GM18508 (cell line): ENCODE measurements around the gene RASL11B.

ENCODE experiments used
- ATAC-seq: cut with Tn5 transposase; IDR thresholded peaks from one replicate; pipeline ENCODE4 v1.9.1; 2021; ENCODE audit warnings: moderate number of reproducible peaks; ENCODE audit not compliant: insufficient read depth, unreplicated experiment

The RASL11B gene

DNA sequence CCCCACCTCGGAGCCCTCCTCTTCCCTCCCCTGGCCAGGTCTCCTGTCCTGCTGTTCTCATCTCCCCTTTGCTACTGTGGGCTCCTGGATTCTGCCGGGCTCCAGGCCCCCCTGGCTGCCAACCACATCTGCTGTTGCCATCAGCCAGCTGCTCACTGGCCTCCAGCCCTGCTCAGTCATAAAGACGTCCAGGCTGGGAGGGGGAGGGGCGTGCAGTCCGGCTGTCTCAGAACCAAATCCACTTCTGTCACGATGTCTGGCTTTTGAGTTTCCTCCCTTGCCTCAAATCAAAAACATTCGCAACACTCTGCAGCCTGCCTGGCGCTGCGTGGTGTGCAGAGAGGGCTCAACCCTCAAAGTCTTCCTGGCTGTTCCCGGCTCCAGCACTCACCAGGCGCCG lies 7.1 kb downstream of the RASL11B start:
- ATAC-seq: no peak

DNA sequence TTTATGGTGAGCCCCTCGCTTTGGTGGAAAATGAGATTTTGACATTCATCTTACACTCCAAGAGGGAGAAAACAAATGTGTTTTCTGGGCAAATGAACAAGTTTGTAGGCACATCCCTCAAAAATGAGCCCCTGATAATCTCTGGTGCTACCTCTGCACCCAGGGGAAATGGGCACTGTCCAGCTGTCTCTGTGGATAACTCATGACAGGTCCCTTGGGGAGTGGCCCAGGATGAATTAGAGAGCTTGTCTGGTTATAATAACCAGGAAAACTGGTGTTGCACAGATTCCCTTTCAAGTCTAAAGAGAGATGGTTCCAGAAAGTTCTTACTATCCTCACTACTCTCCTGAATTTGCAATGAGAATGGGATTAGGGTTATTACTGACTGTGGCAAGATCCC lies 7.5 kb downstream of the RASL11B start:
- no peak for ATAC-seq

DNA sequence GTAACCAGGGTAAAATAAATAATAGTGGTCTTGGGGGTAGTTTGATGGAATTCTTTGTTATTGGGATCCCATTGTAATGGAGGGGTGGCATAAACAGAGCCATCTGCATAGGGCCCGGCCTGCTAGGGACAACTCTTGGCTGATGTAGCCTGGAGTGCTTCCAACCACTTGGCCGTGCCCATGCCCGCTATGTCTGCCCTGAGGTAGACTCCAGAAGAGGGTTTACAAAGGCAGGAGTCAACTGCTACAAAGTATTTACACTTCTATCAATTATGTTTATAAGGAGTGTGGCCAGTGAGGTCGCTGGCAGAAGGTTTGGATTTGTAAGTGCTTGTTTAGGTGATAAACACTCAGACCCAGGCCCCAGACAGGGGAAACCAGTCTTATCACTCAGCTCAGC lies 8.1 kb downstream of the RASL11B start:
- no peak for ATAC-seq

DNA sequence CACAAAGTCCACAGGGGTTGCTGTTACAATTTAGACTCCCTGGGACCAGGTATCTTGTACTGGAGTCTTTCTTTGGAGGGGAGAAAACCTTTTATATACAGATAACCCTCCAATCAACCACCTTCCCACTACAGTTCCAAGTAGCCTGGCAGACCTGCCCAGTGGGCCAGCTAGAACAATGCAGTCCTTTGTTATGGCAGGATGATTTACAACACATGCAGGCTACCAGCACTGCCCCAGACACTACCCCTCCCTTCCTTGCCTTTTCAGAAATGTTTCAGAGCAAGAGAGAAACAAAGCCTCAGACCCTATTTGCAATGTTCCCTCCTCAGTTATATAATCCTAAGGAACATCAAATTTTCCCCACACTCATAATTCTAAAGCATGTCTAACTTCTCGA lies 11.1 kb downstream of the RASL11B start:
- ATAC-seq: no peak

DNA sequence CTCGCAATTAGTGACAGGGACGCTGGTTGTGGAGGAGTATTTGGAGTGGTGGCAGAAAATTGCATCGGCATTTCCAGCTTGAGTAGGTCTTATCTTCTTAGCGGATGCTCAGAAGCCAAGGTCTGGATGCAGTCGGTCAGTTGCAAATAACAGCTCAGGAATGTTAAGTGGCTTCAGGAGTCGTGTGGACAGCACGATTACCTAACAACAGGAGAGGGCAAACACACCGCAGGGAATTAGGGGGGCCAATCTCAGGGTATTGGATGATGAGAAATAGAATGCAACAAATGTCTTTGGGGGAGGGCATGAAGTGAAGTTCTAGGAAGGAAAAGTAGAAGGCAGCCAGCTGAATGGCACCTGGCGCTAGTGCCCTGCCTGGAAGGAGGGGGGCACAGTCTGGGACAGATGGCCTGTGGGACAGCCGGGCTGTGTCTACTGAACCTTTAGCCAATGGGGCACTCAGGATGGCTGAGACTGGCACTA lies 11.8 kb downstream of the RASL11B start:
- ATAC-seq: no peak

DNA sequence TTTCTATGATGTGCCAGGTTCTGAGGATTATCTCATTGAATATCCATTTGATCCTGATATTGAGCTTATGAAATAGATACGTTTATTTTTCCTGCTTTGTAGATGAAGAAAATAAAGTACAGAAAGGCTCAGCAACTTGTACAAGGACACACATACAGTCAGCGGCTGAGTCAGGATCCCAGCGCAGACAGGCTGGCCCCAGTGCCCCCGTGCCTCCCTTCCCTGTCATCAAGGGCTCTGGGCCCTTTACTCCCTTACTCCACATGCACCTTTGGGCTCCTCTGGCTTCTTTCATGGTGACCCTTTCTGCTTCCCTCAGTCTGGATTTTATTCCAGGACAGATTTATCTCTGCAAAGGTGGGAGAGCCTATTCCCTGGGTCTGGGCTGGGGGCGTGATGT lies 12.8 kb downstream of the RASL11B start:
- no peak for ATAC-seq

DNA sequence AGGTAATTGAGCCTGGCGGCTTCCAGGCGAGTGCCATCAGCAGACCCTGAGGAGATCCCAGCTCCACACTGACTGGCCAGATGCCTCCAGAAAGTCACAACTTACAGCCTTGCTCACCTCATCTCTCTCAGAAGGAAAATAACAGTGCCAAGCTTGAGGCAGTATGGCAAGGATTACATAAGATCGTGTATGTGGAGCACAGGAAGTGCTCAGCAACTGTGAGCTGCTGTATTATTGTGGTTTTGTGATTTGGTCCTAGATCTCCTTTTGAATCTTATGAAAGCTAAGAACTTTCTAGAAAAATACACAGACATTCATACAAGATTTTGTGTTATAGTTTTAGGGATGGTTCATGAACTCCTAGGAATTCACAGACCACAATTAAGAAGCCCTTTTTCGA lies 14.0 kb downstream of the RASL11B start:
- no peak for ATAC-seq

DNA sequence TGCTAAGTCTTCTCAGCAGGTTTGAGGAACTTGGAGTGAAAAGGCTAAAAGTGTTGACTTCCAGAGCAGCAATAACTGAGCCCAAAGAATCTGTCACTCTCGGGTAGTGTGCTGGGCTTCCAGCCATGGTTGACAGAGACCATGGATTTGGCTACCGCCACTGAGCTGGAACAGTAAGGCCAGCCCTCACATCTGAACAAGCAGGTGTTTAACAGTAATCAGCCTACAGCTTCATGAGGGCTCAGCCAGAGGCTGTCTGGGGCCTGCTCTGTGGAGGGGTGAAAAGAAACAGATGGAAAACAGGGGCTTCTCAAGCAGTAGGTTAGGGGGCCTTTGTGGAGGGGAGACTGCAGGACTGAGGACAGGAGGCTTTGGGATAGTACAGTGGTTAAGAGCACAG lies 14.9 kb downstream of the RASL11B start:
- no peak for ATAC-seq

DNA sequence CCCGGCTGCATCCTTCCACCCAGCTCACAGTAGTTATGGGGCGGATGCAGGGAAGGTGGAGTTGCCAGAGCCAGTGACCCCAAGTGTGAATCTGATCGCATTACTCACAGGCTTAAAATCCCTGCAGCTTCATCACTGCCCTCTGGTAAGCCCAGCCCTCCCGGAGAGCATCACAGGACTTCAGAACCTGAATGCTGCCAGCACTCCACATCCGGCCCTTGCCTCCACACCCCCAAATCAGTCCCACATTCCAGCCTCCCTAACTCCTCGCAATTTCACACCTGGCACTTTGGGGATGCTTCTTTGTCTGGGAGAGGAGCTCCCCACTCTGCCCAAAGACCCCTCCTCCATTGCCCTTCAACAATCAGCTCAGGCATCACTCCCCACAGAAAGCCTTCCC lies 15.6 kb downstream of the RASL11B start:
- no peak for ATAC-seq

DNA sequence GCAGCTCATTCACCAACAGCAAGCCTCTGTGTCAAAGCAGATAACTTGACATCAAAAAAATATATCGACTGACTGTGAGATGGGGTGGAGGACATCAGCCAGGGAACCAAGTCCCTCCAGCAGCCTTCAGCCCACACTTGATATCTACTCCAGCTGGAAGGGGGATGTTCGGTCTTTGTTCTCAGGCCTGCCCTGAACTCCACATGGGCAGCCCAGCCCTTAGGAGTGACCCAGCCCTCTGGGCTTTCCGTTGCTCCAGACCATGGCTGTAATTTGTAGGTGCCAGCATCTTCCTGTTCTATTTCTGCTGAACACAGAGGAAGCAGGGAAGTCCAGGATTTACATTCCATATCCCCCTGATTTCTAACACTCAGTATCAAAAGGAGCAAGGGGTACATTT lies 17.4 kb downstream of the RASL11B start:
- ATAC-seq: no peak

DNA sequence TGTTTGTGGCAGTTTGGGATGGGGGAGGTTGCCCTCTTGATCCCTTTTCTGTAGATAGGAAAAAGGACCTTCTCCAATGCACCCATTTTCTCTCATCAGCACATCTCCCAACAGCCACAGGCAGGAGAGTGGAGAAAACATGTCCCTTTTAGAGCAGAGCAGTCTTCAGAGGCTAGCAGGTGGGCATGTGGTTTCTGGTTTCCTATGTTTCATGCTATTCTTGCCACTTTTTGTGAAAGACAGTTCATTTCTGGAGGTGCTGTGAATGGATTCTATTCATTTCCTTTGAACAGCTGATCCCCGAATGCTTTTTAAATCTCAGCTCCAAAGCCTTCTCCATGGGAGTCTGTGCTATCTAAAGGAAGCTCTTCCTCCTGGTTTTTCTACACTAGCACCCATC lies 18.9 kb downstream of the RASL11B start:
- no peak for ATAC-seq

DNA sequence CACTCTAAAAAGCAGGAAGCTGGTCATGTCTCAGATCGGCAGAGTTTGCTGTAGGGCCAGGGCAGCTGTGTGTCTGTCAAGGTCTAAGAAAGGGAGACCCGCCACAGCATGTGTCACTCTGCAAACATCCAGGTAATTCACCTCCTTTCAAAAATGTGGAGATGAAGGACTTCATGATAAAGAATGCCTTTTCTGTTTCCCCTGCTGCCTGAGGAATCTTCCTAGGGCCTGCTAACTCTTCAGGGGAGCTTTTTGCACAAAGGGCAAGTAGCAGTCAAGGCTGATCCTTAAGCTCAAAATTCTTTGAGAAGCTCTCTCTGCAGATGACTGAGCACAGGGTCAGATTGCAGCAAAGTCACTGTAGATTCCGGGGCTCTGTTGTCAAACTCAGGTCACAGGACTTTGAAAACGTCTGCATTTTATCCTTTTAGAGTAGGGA lies 21.1 kb downstream of the RASL11B start:
- no peak for ATAC-seq

DNA sequence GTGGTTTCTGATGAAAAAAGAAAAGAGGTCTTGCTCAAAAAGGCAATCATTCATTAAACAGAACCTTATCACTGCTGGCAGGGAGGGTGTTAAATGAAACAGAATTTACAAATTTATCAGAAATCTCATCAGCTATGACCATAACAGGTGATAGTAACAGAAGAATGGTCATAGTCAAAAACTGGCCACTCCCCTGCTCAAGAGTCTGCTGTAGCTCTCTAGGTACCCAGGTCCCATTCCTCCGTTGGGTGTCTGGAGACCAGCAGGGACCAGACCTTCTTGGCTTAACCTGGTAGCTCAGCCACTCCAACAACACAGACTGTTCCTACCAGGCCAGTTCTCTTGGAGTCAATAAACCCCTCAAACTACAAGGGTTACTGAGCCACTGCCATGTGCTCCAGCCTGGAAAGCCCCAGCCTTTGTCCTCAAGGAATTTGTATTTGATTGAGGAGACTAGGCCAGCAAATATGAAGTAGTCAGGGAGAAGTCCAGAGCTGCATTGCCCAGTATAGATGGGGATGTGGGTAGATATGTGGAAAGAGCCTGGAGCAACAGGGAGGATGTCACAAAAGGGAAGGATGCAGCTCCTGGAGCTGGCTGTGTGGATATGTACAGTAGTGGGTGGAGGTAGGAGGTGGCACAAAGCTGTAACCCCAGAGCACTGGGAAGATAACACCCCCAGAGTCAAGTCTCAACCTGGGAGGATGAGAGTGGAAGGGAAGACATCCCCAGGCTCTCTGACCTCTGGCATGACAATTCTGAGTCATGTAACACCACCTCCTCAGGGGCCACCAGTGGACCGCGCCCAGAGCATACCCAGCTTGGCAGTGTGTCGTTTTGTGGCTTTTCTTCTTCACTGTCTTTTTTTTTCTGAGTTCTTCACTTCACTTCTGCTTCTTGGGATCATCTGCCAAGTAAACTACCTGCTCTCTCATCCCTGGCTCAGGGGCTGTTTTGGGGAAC lies 21.9 kb downstream of the RASL11B start:
- ATAC-seq: no peak

DNA sequence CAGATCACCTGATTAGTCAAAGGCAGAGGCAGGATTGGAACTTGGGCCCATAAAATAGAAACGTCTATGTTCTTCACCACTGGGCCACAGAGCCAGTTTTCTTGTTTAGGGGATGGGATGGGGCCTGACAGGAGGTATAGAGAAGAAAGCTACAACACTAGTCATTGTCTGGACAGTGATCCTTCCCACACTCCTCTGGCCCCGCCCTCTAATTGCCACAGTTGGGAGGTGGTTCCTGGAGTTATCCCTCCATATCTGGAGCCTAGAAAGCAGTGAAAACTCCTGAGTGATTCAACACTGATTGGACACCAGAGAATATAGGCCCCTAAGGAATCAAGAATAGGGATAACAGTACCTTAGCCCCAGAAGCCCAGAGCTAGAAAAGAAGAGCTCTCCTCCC lies 22.9 kb downstream of the RASL11B start:
- no peak for ATAC-seq

DNA sequence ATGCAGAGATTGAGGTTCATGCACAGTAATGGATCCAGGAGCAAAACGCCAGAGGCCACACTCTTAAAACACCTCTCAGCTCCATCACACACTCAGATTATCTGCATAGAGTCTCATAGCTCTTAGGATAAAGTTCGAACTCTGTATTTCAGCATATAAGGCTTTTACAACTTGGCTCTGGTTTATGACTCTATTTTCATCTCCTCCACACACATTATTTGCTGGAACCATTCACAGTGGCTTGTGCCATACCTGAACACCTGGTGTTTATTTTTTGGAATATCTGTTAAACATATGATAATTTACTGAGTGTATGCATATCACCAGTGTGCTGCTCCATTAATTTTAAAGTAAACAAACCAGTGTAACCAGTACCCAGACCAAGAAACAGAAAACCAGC lies 27.2 kb downstream of the RASL11B start:
- ATAC-seq: no peak

DNA sequence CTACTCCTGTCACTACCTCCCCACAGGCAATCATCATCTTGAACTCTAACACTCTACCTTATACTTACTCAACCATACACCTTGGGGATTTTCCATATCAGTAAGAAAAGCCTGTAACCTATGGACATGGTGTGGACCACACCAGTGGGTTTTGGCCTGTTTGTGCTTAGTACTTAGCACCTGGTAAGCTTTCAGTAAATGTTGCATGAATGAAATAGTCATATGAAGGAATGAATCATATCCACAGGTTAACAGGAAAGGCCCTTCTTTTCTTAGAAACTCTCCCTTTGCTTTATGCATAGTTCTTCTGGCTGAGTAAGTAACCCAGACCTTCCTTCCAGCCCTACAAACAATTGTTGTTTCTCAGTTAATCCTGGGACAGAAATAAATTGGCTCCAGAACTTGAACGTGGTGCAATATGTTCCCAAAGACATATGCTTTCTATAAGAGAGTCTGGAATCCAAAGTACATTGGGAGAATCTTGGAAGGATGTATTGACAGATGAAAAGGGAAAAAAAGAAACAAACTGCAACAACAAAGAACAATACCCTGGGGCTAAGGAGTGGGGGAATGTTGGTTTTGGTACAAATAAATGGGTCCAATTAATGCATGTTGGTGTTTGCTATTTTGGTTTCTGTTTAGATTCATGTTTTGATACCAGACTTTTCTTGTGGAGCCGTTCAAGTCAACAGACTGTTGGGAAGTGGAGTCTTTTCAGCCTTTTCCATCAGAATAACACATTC lies 27.8 kb downstream of the RASL11B start:
- no peak for ATAC-seq

DNA sequence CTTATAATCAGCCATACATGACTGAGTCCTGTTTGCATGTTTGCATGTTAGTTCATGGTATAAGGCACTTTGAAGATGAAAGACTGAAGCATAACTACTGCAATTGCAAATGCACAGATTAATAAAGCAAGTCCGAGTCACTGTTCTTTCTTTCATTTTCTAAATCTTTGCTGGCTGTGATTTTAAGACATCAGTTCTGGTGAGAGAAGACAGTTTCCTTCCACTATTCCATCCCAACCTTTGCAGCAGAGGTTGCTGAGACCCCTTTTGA lies 28.3 kb downstream of the RASL11B start:
- no peak for ATAC-seq

DNA sequence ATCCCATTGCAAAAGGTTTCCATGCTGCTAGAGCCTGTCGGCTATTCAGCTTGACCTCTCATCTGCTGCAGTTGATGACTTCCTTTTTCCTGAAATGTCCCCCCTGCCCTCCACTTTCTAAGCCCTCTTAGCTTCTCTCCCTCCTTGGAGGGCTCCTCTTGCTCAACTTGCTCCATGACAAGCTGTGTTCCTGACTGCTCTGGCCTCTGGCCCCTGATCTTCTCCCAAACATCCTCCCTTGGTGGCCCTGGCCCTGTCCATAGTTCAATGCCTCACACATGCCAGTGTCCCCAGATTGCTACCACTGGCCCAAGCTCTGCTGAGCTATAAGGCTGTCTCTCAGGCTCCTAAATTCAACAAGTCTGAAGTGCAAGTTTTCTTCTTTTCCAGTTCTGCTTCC lies 29.6 kb downstream of the RASL11B start:
- ATAC-seq: no peak

DNA sequence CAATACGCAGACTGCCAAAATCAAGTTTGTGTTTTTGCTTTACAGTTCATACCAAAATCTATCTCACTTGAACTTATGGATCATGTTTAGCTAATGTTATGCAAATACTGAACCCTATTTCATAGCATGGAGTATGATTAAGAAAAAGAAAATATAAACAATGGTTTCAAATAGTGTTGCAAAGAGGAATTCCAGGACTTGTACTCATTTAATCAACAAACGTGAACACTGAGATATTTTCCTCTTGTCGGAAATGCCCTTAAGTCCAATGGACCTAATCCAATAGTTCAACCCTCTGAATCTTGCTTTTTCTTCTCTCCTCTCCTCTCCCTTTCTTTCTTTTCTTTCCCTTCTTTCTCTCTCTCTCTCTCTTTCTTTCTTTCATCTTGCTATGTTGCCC lies 30.8 kb downstream of the RASL11B start:
- no peak for ATAC-seq

DNA sequence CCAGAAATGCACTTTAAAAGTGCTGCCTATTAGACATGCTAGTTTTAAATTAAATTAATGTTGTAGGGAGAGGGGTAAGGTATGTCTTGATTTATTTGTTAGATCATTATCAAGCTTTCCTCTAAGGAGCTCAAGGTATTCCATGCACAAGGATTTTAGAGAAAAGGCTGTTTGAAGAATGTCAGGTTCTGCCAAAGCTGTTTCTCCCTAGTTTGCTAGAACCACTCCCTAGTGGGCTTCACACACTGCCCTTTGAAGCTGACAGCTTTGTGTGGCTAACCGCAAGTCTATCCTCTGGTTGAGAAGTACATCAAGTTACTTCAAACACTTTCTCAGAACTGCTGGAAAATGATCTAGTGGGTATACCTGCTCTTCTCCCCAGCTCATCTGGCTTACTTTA lies 32.3 kb downstream of the RASL11B start:
- no peak for ATAC-seq

DNA sequence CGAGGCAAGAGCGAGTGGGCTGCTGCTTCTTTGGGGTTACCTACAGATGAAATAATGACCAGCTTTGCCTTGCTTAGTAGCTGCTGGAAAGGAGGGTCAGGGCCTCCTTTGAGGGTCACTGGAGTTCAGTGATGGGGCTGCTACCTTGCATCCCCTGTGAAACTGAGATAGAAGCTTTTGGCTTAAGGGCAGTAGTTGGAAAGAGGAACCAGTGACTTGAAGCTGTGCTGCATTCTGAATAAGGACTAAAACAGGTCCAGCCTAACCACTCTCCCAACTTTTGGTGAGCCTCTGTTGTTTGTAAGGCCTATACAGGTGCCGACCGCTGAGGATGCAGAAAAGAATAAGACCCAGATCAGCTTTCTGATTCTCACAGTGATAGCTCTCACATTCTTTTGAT lies 41.2 kb downstream of the RASL11B start:
- no peak for ATAC-seq

DNA sequence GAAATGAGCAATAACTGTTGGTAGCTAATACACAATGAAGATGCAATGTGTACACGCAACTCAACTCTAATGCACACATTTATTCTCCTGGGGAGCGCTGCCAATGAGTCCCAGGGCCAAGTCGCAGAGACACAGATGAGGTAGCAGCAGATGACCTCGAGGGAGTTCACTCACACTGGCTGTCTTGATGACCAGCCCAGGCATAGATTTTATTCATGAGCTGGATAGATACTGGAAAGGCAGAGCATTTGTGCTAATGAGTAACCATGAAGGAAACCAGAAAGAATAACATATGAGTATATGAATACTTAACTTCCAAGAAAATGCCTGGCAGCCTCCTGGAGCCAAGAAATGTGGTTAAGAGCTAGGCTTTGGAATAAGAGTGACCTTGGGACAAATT lies 42.3 kb downstream of the RASL11B start:
- no peak for ATAC-seq
